ENCODE measurements around the gene NAP1L2.
A peak's percentile ranks its signal among the peaks of the same experiment; 100 is the strongest.
"Not testable (repeated sequence)": the region's sequence is repeated elsewhere in the genome, so short reads cannot be mapped to it uniquely, and the experiment has no call there.

Gene NAP1L2

DNA sequence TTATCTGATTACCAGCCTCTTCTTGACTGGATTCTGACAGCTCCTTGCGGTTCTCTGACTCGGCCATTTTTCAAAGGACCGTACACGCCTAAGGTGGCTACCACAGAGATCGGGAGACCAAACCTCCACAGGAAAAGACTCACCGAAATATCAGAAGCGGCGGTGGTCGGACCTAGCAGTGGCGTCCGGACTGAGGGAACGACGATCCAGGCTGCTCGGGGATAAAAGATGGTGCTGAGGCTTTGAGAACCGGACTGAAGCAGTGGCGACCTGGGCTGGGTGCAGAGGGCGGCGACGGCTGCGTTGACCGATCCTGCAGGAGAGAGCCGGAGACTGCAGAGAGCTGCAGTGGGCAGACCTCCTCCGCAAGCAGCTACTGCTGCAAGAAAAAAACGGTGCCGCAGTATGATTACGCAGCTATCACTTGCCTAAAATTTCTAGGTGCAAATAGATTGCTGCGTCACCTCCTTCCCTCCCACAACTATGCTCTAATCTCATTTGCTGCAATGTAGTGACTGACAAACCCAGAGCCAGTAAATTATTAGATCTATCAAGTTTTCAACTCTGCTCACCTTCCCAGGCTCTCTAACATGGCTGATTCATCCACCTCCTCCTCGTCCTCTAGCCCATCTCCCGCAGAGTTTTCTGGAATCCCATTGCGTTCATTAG lies at the start of gene NAP1L2:
TSS of gene NAP1L2 (minus strand) at position 426 of the 669 bp plus-strand sequence. CDS start at position 67, 359 bp downstream.
- DNase-seq: peak; percentile 72

- DNase-seq: peak; percentile 5
These were observed 48.3 kb upstream of the NAP1L2 start for GRCh38 chrX:73262991-73263390.

DNA sequence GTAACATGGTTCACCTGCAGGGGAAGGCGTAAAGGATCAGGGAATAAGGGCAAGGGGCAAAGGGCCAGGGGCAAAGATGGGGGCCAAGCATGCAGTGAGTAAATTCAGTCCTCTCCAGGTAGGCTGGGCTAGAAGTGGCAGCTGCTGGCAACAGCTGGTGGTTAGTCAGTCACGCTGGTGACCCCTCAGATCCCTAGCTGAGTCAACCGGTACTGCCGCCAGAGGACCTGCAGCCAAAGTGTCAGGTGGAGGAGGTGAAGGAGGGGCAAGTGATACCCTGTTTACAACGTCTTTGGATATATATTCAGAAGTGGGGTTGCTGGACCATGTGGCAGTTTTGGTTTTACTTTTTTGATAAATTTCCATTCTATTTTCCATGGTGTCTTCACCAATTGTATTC lies 24.6 kb upstream of the NAP1L2 start:
- DNase-seq: no peak

DNA sequence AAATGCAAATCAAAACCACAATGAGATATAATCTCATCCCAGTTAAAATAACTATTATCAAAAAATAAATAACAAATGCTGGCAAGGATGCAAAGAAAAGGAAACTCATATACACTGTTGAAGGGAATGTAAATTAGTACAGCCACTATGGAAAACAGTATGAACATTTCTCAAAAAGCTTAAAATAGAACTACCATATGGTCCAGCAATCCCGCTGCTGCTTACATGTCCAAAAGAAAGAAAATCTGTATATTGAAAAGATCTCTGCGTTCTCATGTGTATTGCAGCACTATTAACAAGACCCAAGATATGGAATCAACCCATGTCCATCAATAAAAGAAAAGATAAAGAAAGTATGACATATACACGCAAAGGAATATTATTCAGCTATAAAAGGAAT lies 3.0 kb upstream of the NAP1L2 start:
- no peak for DNase-seq

DNA sequence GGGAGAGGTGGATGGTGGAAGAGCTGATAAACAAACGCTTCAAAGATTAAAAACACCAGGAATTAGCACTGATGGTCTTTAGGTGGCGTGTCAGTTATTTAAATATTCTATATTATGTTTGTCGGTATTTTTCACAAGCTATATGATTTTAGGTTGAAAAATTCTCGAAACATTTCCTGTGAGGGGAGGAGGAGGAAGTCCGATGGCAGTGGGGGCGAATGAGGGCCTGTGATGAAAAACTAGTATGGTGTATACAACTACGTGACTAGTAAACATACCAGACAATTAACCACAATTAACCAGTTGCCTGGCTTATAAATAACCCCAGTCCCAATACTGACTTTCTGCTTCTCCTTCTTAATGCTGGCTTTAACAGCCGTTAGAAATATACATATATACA lies 595 bp upstream of the NAP1L2 start:
- peak; percentile 22 for DNase-seq

GRCh38 chrX:73213734-73214425 lies 771 bp downstream of the NAP1L2 start:
- no peak for DNase-seq

GRCh38 chrX:73206366-73206765 lies 8.3 kb downstream of the NAP1L2 start:
- DNase-seq: no peak

DNA sequence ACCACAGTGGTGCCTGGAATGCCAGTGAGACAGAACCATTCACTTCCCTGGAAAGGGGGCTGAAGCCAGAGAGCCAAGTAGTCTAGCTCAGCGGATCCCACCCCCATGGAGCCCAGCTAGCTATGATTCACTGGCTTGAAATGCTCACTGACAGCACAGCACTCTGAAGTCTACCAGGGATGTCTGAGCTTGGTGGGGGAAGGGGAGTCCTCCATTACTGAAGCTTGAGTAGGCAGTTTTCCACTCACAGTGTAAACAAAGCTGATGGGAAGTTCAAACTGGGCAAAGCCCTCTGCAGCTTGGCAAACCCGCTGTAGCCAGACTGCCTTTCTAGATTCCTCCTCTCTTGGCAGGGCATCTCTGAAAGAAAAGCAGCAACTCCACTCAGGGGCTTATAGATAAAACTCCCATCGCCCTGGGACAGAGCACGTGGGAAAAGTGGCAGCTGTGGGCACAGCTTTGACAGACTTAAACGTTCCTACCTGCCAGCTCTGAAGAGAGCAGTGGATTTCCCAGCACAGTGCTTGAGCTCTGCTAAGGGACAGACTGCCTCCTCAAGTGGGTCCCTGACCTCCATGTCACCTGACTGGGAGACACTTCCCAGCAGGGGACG lies 32.0 kb downstream of the NAP1L2 start:
- DNase-seq: no peak

GRCh38 chrX:73168945-73169344 lies 45.7 kb downstream of the NAP1L2 start:
- DNase-seq: not testable (repeated sequence)
